Renal cortex interstitium (tissue), 11 donors: ENCODE measurements around the gene ASCL1. TPM values are rescaled to one million over a fixed set of nuclear protein-coding genes. Genes with fewer than 3 reads are reported as not detected.

Source experiments
- DNase-seq, 11 donors: peaks; one replicate each; pipeline ENCODE4 v3.0.0-alpha.2; 2013; ENCODE audit warnings: low read depth in 9 of 11, low spot score in 4 of 11; ENCODE audit errors: extremely low read depth in 1 of 11
- polyA plus RNA-seq, 3 donors: library from polyadenylated mRNA; unstranded; fragments of 120-200 nt; gene quantifications; one replicate each; pipeline ENCODE4 v1.2.1, GENCODE V29; 2013; ENCODE audit not compliant: insufficient read length in 3 of 3

ASCL1 gene
- polyA plus RNA-seq, 3 donors, result 0.12 to 0.22 TPM; not detected in 1

GRCh38 chr12:102966200-102966863, 8.9 kb downstream of the ASCL1 start:
- DNase-seq, result no peak

GRCh38 chr12:102970780-102971179, 13.3 kb downstream of the ASCL1 start:
- no peak for DNase-seq

GRCh38 chr12:102971227-102971626, 13.8 kb downstream of the ASCL1 start:
- DNase-seq, result no peak

- no peak for DNase-seq
These were observed 16.1 kb downstream of the ASCL1 start for GRCh38 chr12:102973583-102973982.

- DNase-seq, result no peak
These were observed 19.3 kb downstream of the ASCL1 start for GRCh38 chr12:102976609-102977280.

- DNase-seq, result no peak
These were observed 20.7 kb downstream of the ASCL1 start for GRCh38 chr12:102977945-102978706.

- DNase-seq, result no peak
These were observed 22.9 kb downstream of the ASCL1 start for GRCh38 chr12:102980350-102980749.

- no peak for DNase-seq
These were observed 32.9 kb downstream of the ASCL1 start for GRCh38 chr12:102990419-102990818.

GRCh38 chr12:102992297-102992696, 34.8 kb downstream of the ASCL1 start:
- no peak for DNase-seq

GRCh38 chr12:102992720-102993119, 35.2 kb downstream of the ASCL1 start:
- DNase-seq, result no peak

- DNase-seq, result no peak
These were observed 36.1 kb downstream of the ASCL1 start for GRCh38 chr12:102993537-102993936.

- DNase-seq, result no peak
These were observed 37.9 kb downstream of the ASCL1 start for GRCh38 chr12:102995372-102995771.

Other genes with a start within 250 kb of the ASCL1 start
- gene PAH, start 40.4 kb upstream of the ASCL1 start, polyA plus RNA-seq, result 10 to 100 TPM; 64.0 to 81.3 (median 68.7) TPM